ENCODE measurements around the gene TM4SF20.

- TF ChIP-seq ZNF664 (tag by site-specific recombination; IDR thresholded peaks at IDR 0.05) (no peak), CTCF (tag by site-specific recombination; IDR thresholded peaks at IDR 0.05) (no peak), ZEB2 (tag by site-specific recombination; IDR thresholded peaks at IDR 0.05) (no peak), ELK4 (IDR thresholded peaks at IDR 0.05; ENCODE audit: borderline replicate concordance, low read depth, low read length) (no peak), REST (tag by site-specific recombination; IDR thresholded peaks at IDR 0.05) (no peak), HOXD13 (CRISPR knock-in tag; IDR thresholded peaks at IDR 0.05; ENCODE audit: borderline replicate concordance) (no peak), TCF7L2 (IDR thresholded peaks at IDR 0.05; ENCODE audit: borderline replicate concordance, low read depth, low read length) (no peak), PRDM4 (tag by site-specific recombination; IDR thresholded peaks at IDR 0.05) (no peak), ZNF239 (tag by site-specific recombination; IDR thresholded peaks at IDR 0.05) (no peak), ZNF747 (tag by site-specific recombination; IDR thresholded peaks at IDR 0.05) (no peak), GLIS1 (tag by site-specific recombination; IDR thresholded peaks at IDR 0.05) (no peak), ZNF623 (tag by site-specific recombination; IDR thresholded peaks at IDR 0.05) (no peak), ZNF777 (tag by site-specific recombination; IDR thresholded peaks at IDR 0.05; ENCODE audit: borderline replicate concordance) (no peak), KLF1 (tag by site-specific recombination; IDR thresholded peaks at IDR 0.05) (no peak)
Measured at GRCh38 chr2:227348324-227348723, 30.8 kb downstream of the TM4SF20 start.

Measured in HEK293 (cell line).